HG03135 (cell line): ENCODE results near the gene ACAP2.
"Not testable (repeated sequence)": the region's sequence is repeated elsewhere in the genome, so short reads cannot be mapped to it uniquely, and the experiment has no call there.

ENCODE experiments used
- ATAC-seq: cut with Tn5 transposase; IDR thresholded peaks from one replicate; pipeline ENCODE4 v1.9.1; 2021; ENCODE audit warnings: mild to moderate bottlenecking, moderate library complexity; ENCODE audit not compliant: unreplicated experiment

Gene ACAP2

DNA sequence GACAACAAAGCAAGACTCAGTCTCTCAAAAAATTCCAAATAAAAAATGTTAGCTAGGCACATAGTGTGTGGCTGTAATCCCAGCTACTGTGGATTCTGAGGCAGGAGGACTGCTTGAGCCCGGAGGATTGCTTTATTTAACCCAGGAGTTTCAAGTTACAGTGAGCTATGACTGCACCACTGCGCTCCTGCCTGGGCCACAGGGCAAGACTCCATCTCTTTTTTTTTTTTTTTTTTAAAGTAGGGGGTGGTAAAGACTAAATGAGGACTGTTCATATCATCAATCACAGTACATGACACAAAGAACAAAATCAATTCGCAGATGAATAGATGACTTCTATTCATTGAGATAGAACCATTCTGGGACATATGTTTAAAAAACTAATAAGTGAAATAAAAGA lies 48.1 kb downstream of the ACAP2 start:
- no peak for ATAC-seq

DNA sequence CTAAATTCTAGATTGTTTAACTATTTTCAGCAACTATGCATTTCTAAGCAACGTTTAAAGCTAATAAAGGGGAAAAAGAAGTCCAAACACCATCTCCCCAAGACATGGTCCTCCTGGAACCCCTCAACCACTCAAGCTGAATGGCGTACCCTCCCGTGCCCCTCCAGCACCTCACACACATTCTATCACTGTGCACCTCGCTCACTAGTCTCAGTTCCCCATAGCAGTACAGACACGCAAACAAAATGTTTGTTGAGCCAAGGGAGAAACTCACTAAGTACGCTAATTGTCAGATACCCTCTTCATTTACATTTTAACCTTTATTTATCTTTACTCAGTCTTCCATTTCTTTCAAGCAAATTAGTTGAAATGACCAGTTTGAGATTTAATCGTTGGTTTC lies 48.8 kb downstream of the ACAP2 start:
- no peak for ATAC-seq

- peak; percentile 72 for ATAC-seq
Observed at GRCh38 chr3:195388380-195388779, 54.4 kb downstream of the ACAP2 start.

GRCh38 chr3:195386739-195387138 lies 56.1 kb downstream of the ACAP2 start:
- ATAC-seq = no peak

GRCh38 chr3:195385526-195385925 lies 57.3 kb downstream of the ACAP2 start:
- no peak for ATAC-seq

- no peak for ATAC-seq
Observed at GRCh38 chr3:195384952-195385351, 57.9 kb downstream of the ACAP2 start.

GRCh38 chr3:195372220-195372619 lies 70.6 kb downstream of the ACAP2 start:
- no peak for ATAC-seq

DNA sequence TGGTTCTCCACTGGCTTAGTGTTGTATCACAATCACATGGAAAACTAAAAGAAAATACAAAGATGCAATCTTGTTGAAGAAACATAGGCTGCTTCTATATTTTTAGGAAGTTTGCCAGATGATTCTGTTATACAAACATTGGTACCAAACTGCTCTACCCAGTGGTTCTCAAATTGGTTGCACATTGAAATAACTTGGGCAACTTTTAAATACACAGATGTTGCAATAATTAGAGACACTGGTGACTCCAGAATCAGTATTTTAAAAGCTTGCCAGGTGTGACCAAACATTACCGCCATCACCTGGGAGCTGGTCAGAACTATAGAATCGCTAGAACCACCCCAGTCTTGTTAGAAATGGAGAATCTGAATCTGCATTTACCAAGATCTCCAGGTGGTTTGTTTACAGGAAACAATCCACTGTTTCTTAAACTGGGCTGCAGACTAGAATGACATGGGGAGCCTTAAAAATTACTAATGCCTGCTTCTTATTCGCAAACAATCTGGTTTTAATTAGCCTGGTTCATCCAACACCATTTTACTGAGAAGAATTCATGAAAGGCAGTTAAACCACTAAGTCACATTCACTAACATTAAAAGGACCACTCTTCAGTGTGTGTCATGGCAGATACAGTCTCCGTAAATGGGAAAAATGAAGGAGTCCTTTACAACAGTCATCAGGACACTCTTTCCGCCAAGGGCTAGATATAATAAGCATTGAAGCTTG lies 76.5 kb downstream of the ACAP2 start:
- ATAC-seq = no peak

- no peak for ATAC-seq
Observed at GRCh38 chr3:195365371-195365770, 77.4 kb downstream of the ACAP2 start.

DNA sequence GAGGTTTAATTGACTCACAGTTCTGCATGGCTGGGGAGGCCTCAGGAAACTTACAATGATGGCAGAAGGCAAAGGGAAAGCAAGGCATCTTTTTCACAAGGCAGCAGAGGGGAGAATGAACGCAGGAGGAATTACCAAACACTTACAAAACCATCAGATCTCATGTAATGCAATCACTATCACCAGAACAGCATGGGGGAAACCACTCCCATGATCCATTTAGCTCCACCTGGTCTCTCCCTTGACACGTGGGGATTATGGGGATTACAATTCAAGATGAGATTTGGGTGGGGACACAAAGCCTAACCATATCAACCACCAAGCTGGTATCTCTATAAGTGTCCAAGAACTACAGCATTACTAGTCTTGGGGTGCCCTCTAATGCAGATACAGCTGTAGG lies 85.0 kb downstream of the ACAP2 start:
- not testable (repeated sequence) for ATAC-seq

- ATAC-seq = no peak
Observed at GRCh38 chr3:195356151-195357086, 86.4 kb downstream of the ACAP2 start.

DNA sequence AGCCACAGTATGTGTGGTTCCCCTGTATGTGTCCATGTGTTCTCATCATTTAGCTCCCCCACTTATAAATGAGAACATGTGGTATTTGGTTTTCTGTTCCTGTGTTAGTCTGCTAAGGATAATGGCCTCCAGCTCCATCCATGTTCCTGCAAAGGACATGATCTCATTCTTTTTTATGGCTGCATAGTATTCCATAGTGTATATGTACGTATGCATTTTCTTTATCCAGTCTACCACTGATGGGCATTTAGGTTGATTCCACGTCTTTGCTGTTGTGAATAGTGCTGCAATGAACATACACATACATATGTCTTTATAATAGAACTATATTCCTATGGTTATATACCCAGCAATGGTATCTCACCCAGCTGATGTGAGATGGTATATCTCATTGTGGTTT lies 88.8 kb downstream of the ACAP2 start:
- ATAC-seq = not testable (repeated sequence)

GRCh38 chr3:195352895-195353488 lies 89.8 kb downstream of the ACAP2 start:
- ATAC-seq = no peak

DNA sequence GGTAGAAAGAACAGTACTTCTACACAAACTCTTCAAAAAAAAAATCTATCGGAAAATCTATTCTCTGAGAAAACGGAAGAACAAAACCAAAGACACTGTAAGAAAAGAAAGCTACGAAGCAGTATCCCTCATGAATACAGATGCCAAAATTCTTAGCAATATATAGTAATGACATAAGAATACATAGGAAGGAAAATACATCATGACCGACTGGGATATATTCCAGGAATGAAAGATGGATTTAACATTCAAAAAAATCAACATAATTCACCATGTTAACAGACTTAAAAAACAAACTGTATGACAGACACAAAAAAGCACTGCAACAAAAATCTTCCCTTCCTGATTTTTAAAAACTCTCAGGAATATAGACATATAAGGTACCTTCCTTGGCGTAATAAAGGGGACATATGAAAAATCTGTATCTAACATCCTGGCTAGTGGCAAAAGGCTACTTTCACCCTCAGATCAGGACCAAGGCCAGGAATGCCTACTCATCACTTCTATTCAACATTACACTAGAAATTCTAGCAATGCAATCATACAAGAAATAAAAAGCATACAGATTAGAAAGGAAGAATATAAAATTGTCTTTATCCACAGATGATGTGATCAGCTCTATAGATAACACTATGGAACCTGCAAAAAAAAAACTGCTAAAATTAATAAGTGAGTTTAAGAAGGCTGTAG lies 94.2 kb downstream of the ACAP2 start:
- ATAC-seq = no peak

- no peak for ATAC-seq
Observed at GRCh38 chr3:195337747-195338146, 105.1 kb downstream of the ACAP2 start.

GRCh38 chr3:195334967-195335366 lies 107.9 kb downstream of the ACAP2 start:
- ATAC-seq = no peak

DNA sequence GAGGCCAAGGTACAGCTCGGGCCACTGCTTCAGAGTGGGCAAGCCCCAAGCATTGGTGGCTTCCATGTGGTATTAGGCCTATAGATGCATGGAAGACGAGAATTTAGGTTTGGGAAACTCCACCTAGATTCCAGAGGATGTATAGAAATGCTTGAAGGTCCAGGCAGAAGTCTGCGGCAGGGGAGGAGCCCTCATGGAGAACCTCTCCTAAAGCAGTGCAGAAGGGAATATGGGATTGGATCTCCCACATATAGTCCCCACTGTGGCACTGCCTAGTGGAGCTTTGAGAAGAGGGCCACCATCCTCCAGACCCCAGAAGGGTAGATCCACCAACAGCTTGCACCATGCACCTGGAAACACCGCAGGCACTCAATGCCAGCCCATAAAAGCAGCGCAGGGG lies 123.8 kb downstream of the ACAP2 start:
- ATAC-seq = no peak

- no peak for ATAC-seq
Observed at GRCh38 chr3:195312714-195313113, 130.1 kb downstream of the ACAP2 start.

GRCh38 chr3:195307711-195308110 lies 135.1 kb downstream of the ACAP2 start:
- ATAC-seq = no peak

- no peak for ATAC-seq
Observed at GRCh38 chr3:195306369-195306768, 136.5 kb downstream of the ACAP2 start.

DNA sequence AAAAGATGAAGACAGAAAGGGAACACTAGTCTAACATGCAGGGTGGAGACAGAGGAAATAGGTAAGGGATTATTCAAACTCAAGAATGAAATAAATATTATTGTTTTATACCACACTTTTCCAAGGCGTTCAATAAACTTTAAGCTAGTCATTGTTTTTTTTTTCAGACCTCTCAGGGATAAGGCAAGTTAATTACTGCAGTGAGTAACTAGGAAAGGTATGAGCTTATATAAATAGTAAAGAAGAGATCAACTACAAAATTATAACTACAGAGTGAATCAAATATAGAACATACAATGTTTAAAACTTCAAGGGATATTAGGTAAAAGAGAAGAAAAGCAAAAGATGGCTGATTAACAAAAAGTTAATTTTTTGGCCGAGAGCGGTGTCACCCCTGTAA lies 140.4 kb downstream of the ACAP2 start:
- ATAC-seq = no peak
